ENCODE data around the gene FAM53A.

The FAM53A gene

GRCh38 chr4:1601852-1602654, 82.1 kb downstream of the FAM53A start:
- DNase-seq = no peak

GRCh38 chr4:1601533-1601835, 82.6 kb downstream of the FAM53A start:
- DNase-seq = no peak

DNA sequence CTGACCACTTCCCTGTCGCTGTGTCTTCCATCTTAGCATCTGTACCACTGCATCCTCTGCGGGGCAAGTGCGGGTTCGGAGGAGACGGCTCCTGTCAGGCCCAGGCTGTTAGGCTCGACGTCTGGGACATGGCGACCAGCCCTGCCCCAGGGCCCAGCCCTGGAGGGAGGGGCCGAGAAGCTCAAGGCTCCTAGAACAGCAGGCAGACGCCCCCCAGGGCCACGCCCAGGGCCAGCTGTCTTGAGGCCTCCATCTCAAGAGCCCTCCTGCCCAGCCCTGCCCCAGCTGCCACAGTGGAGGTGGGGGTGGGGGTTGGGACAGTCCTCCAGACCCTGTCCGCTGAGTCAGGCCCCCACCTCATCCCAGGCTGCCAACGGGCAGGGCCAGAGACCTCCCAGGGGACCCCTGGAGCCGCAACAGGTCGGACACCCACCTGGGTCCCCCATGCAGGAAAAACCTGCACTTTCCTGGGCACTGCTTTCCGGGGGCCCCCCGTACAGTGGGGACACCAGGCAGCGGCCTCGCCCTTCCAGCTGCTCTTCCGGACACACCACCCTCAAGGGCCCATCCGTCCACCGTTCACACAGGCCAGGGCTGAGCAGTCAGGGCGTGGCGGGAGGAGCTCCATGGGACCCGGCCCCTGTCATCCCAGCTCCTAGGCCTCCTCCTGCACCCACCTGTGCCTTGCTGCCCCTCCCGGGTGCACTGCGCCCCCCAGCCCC, 83.1 kb downstream of the FAM53A start:
- DNase-seq = no peak

DNA sequence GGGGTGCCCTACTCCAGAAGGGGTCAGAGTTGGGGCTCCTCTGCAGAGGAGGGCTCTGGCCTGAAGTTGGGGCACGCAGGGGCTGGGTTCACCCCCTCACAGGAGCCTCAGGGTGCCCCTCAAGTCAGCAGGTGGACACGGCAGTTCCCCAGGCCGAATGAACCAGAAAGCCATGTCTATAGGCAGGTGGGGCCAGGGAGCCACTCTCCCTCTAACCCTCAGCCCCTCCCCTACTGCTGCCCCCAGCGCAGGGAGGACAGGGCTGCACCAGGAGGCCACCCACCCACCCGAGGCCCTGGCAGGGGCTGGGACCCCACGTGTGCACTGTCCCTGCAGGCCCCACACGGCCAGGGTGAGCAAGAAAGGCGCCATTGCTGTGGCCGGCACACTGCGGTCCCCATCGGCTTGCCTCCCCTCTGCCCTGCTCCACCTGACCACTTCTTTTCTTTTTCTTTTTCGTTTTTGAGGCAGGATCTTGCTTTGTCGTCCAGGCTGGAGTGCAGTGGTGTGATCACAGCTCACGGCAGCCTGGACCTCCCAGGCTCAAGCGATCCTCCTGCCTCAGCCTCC, 83.8 kb downstream of the FAM53A start:
- DNase-seq = no peak

DNA sequence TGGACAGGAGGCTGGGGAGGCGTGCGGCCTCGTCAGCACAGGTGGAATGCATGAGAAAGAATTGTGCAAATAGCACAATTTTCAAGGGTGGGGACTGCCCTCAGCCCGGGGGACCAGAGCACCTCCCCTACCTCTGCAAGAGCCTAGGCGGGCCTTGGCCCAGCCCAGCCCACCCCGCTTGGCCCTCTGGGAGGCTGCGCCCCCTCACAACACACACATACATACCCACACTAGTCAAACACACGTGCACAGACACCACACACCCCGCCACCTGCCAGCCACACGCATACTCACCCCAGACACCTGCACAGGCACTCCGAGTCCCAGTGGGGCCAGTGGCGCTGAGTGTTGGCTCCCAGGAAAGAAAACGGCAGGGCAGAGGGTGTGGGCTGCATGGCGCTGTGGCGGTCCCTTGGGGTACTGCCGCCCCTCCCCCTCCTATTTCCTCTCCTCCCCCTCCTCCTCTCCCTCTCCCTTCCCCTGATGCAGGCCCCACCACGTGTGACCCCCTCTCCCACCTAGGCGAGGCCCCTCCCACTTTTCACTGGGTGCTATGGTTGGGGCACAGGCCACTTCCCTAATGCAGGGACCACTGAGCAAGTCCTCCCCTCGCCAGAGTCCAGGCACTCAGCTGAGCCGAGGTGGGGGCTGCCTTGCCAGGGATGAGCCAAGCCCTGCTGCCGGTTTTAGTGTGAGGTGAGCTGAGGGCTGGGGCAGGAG, 84.5 kb downstream of the FAM53A start:
- DNase-seq = no peak

DNA sequence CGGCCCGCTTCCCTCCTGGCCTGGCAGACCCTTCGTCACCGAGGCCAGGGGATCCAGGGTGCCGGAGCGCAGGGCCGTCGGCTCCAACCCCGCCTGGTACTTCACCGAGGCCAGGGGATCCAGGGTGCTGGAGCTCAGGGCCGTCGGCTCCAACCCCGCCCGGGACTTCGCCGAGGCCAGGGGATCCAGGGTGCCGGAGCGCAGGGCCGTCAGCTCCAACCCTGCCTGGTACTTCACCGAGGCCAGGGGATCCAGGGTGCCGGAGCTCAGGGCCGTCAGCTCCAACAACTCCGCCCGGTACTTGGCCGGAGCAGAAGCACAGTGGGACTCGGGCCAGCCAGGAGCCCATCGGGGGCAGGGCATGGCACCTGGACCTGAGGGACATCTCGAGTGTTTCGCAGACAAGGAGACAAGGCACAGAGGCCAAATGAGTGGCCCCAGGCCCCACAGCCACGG, 85.1 kb downstream of the FAM53A start:
- no peak for DNase-seq

- DNase-seq = no peak
Measured at GRCh38 chr4:1598206-1599025, 85.7 kb downstream of the FAM53A start.

DNA sequence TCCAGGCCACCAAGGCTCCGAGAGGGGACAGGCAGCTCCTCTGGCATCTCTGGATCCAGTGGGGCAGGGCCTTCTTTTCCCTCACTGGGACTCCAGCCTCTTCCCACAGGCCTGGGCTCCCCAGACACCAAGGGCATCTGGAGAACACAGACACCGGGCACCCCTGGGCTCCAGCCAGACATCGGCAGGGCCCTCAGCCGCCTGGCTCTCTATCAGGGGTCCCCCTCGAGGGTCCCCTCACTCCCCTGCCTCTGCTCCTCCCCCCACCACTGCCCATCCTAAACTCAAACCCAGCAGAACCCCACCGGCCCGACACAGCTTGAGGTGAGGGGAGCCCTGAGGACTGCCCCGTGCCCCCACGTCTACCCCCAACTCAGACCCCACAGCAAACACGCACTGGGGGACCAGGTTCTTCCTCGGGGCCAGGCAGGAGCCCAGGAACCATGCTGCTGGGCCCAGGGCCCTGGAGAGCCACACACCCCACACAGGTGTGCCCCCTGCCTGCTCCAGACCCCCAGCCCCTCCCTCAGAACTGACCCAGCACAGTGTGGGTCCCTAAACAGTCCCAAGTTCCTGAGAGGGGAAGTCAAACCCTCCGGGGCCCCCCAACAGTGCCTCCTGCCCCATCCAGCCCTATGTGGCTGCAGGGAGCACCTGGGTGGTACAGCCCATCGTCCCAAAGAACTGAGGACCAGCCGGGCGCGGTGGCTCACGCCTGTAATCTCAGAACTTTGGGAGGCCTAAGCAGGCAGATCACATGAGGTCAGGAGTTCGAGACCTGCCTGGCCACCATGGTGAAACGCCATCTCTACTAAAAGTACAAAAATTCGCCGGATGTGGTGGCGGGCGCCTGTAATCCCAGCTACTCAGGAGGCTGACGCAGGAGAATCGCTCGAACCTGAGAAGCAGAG, 86.8 kb downstream of the FAM53A start:
- DNase-seq = no peak

- DNase-seq = no peak
Measured at GRCh38 chr4:1596393-1596792, 87.7 kb downstream of the FAM53A start.

- DNase-seq = no peak
Measured at GRCh38 chr4:1595789-1596325, 88.3 kb downstream of the FAM53A start.

DNA sequence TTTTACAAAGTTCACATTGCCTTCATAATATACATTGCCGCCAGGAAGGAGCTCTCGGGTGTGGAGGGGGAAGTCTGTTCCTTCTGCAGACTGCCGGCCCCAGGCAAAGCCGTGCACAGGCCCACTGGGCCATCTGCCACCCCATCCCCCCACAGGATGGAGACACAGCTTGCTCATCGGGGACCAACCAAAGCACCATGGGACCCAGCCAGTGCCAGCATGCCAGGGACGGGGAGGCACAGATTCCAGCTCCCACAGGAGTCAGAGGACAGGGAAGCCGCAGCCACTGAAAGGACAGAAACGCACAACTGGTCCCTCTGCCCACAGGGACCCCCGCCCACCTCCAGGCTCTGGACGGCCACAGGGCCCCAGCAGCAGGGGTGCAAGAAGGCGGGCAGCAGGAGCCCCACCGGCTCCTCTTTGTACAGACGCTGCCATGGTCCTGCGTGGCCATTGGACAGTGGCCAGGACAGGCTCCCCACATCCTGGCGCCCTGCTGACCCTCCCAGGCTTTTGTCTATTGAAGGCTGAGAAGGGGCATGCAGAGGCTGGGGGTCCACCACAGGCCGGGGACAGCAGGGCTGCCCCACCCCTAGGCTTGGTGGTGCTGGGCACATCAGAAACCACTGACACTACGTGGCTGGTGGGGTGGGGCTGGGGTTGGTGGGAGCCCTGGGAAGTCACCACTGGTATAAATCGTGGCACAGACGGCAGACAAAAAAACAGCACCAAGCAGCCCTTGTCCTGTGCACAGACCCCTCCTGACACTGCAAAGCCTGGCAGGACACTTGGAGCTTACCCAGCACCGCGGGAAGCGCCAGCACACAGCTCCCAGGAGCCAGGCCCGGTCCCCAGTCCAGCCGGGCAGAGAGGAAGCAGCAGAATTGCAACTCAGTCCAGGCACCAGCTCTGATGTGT, 89.0 kb downstream of the FAM53A start:
- no peak for DNase-seq

DNA sequence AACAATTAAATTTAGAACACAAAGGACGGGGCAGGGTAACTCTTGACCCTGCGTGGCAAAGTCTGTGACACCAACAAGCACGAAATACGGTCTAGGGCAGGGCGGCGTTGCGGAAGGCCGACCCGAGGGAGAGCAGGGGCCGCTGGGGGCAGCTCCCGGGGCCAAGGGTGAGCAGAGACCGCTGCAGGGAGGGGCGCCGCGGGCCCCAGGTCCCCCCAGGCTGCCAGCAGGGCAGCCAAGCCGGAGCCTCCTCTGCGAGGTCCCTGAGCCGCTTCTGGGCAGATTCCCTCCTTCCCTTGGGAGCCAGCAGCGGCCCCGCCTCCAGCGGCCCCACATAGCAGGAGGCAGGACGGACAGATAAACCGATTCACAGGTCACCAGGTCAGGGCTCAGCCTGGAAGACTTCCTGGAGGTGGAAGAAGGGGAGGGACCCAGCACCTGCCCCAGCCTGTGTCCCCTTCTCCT, 90.2 kb downstream of the FAM53A start:
- no peak for DNase-seq

GRCh38 chr4:1593458-1593857, 90.7 kb downstream of the FAM53A start:
- no peak for DNase-seq

GRCh38 chr4:1592709-1593417, 91.2 kb downstream of the FAM53A start:
- DNase-seq = no peak

- no peak for DNase-seq
Measured at GRCh38 chr4:1592068-1592708, 91.9 kb downstream of the FAM53A start.

- no peak for DNase-seq
Measured at GRCh38 chr4:1591107-1591506, 93.0 kb downstream of the FAM53A start.

DNA sequence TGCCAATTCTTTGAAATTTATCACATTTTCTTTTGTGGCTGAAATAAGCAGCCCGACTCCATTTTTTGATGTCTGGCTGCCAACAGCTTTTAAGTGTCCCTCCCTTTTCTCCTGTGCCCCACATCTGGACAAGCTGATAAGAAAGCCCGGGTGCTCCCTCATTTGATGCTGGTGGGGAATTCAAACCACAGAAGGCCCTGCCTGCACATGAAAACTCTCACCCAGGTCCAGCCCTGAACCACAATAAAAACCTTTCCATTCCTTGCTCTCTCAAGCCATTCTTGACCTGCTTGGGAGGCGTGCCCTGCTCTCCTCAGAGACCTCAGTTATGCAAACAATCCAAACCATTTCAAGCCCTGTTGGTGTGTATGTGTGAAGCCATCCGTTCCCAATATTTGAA, 93.9 kb downstream of the FAM53A start:
- DNase-seq = no peak
